K562 (cell line): ENCODE data around the gene RHOB. TPM values are rescaled to one million over a fixed set of nuclear protein-coding genes. Genes with fewer than 3 reads are reported as not detected.

ENCODE experiments used
- BCOR ChIP-seq: fragments of 450-650 bp; IDR thresholded peaks from 2 replicates; pipeline ENCODE4 v1.6.1; 2016
- CAMTA2 ChIP-seq: fragments of 250-450 bp; sonication (Bioruptor Pico); conservative IDR thresholded peaks from 2 replicates; pipeline ENCODE4 v1.5.1; 2022
- CHD4 ChIP-seq: fragments of 200-600 bp; sonication (generic); IDR thresholded peaks from 3 replicates; pipeline ENCODE4 v1.6.1; 2012; ENCODE audit warnings: low read depth, mild to moderate bottlenecking, mixed read lengths, low read length, inconsistent platforms; ENCODE audit not compliant: insufficient read depth, insufficient replicate concordance, poor library complexity, severe bottlenecking
- CTBP1 ChIP-seq: fragments of 450-650 bp; IDR thresholded peaks from 2 replicates; pipeline ENCODE4 v1.6.1; 2016; ENCODE audit warnings: borderline replicate concordance
- EGR1 ChIP-seq: fragments of 450-650 bp; conservative IDR thresholded peaks from 2 replicates; pipeline ENCODE4 v1.6.1; 2017; ENCODE audit warnings: mild to moderate bottlenecking
- HDAC6 ChIP-seq: IDR thresholded peaks from 2 replicates; pipeline ENCODE4 v1.6.1; 2012; ENCODE audit warnings: low read depth, mild to moderate bottlenecking, control low read depth, inconsistent platforms, low read length, moderate library complexity
- HMBOX1 ChIP-seq: sonication (generic); IDR thresholded peaks from 2 replicates; pipeline ENCODE4 v1.6.1; 2016
- KHSRP ChIP-seq: fragments of 450-650 bp; IDR thresholded peaks from 2 replicates; pipeline ENCODE4 v1.6.1; 2017
- NFYB ChIP-seq: IDR thresholded peaks from 2 replicates; pipeline ENCODE4 v1.6.1; 2011; ENCODE audit warnings: mild to moderate bottlenecking, moderate library complexity; ENCODE audit not compliant: insufficient read length; ENCODE audit errors: extremely low read depth
- POLR3A ChIP-seq: IDR thresholded peaks from 2 replicates; pipeline ENCODE4 v1.6.1; 2011; ENCODE audit warnings: borderline replicate concordance, mild to moderate bottlenecking, moderate library complexity; ENCODE audit not compliant: insufficient read length, insufficient read depth; ENCODE audit errors: extremely low read depth
- RBBP5 ChIP-seq: fragments of 200-600 bp; sonication (generic); IDR thresholded peaks from 2 replicates; pipeline ENCODE4 v1.6.1; 2012; ENCODE audit warnings: borderline replicate concordance, mild to moderate bottlenecking, low read length, control low read depth, inconsistent platforms; ENCODE audit not compliant: insufficient read depth, poor library complexity, severe bottlenecking
- RBFOX2 ChIP-seq: fragments of 200-400 bp; formaldehyde crosslinking; IDR thresholded peaks from 2 replicates; pipeline ENCODE4 v1.6.1; 2017; ENCODE audit warnings: low read depth, mild to moderate bottlenecking, low read length, moderate library complexity
- RUNX1 ChIP-seq: sonication (generic); IDR thresholded peaks from 2 replicates; pipeline ENCODE4 v1.6.1; 2016; ENCODE audit warnings: antibody characterized with exemption, low read depth
- SETDB1 ChIP-seq: IDR thresholded peaks from one replicate; pipeline ENCODE4 v1.6.1; 2012; ENCODE audit warnings: low read length, control low read depth, inconsistent platforms
- TCF15 ChIP-seq: fragments of 250-450 bp; sonication (Bioruptor Pico); IDR thresholded peaks from 2 replicates; pipeline ENCODE4 v1.8.0; 2022; ENCODE audit warnings: moderate library complexity, mild to moderate bottlenecking, inconsistent platforms
- TFE3 ChIP-seq: fragments of 450-650 bp; formaldehyde crosslinking; IDR thresholded peaks from 2 replicates; pipeline ENCODE4 v1.4.0; 2020; ENCODE audit warnings: mild to moderate bottlenecking, mixed read lengths
- U2AF1 ChIP-seq: fragments of 200-400 bp; formaldehyde crosslinking; optimal IDR thresholded peaks from 2 replicates; pipeline ENCODE3; 2017; ENCODE audit warnings: mild to moderate bottlenecking, low read depth, low read length, moderate library complexity
- ZNF146 ChIP-seq: IDR thresholded peaks from one replicate; pipeline ENCODE4 v1.6.1; 2018; ENCODE audit warnings: missing compliant biosample characterization; ENCODE audit not compliant: unreplicated experiment
- ZNF239 ChIP-seq: fragments of 250-450 bp; sonication (Bioruptor Pico); IDR thresholded peaks from 2 replicates; pipeline ENCODE4 v1.4.0; 2020; ENCODE audit warnings: mild to moderate bottlenecking
- ZNF518B ChIP-seq: fragments of 250-450 bp; sonication (Bioruptor Pico); IDR thresholded peaks from 2 replicates; pipeline ENCODE4 v1.5.0; 2021; ENCODE audit warnings: mild to moderate bottlenecking, moderate library complexity
- ZNF668 ChIP-seq: fragments of 250-450 bp; sonication (Bioruptor Pico); IDR thresholded peaks from 2 replicates; pipeline ENCODE4 v1.8.0; 2022; ENCODE audit warnings: mild to moderate bottlenecking, inconsistent platforms
- polyA plus RNA-seq, 8 experiments: library from polyadenylated mRNA; depleted of rRNA in 4 of 8; stranded (reverse) in 5 of 8; unstranded in 3 of 8; fragments of >200 nt; fragmentation: Nextera tagmentation in 2 of 8; fragmentation: Illumina TruSeq in 1 of 8; extraction: Ambion mirVana in 2 of 8; extraction: Trizol in 1 of 8; gene quantifications; 2 replicates each; pipeline versions ENCODE4 v1.2.1 to v1.2.3, GENCODE V29; 2011 to 2014; ENCODE audit warnings: inconsistent platforms in 1 of 8, missing spikeins in 1 of 8
- total RNA-seq, 7 experiments: library from RNA; depleted of rRNA in 6 of 7; stranded (reverse); fragments of >200 nt in 6 of 7; fragmentation: Illumina TruSeq in 2 of 7; extraction: Trizol in 2 of 7; gene quantifications; 2 replicates each; pipeline versions ENCODE4 v1.2.1 to v1.2.3, GENCODE V29; 2011 to 2021; ENCODE audit warnings: low replicate concordance in 1 of 7

The RHOB gene
- total and polyA plus RNA-seq, 9 of the 15 experiments (the other 6 are each of a cell fraction or from before 2014, with no cell fraction given): 0.07 to 4.8 (median 1.1) TPM

GRCh38 chr2:20424300-20425290 is 22.3 kb upstream of the RHOB start (continued):
- no peak for TF ChIP-seq RBBP5
- TF ChIP-seq KHSRP: no peak
- TF ChIP-seq ZNF668: no peak
- TF ChIP-seq CAMTA2 (CRISPR knock-in tag): no peak
- TF ChIP-seq ZNF518B (CRISPR knock-in tag): no peak
- TF ChIP-seq HMBOX1: peak; percentile 56
- peak; percentile 67 for TF ChIP-seq EGR1
- TF ChIP-seq SETDB1: no peak
- TF ChIP-seq CTBP1: peak; percentile 77
- no peak for TF ChIP-seq U2AF1
- no peak for TF ChIP-seq BCOR
- no peak for TF ChIP-seq NFYB
- no peak for TF ChIP-seq TCF15 (CRISPR knock-in tag)
- peak; percentile 81; the same call in 1 of the 2 replicates for TF ChIP-seq RUNX1
- TF ChIP-seq HDAC6: no peak
- TF ChIP-seq ZNF146: no peak
- TF ChIP-seq RBFOX2: 0 out of 2 replicates have a peak, but pooled peaks have one; percentile 31
- TF ChIP-seq POLR3A: no peak
- TF ChIP-seq ZNF239 (CRISPR knock-in tag): peak; percentile 4; the same call in 1 of the 2 replicates
- no peak for TF ChIP-seq TFE3 (CRISPR knock-in tag)
- no peak for TF ChIP-seq CHD4
